ENCODE results near the gene SLC3A2. TPM values are rescaled to one million over a fixed set of nuclear protein-coding genes. Genes with fewer than 3 reads are reported as not detected.

The SLC3A2 gene
- total and polyA plus RNA-seq, 2 donors (not counting 3 experiments of a cell fraction or from before 2014, with no cell fraction given), result 208 to 337 TPM

DNA sequence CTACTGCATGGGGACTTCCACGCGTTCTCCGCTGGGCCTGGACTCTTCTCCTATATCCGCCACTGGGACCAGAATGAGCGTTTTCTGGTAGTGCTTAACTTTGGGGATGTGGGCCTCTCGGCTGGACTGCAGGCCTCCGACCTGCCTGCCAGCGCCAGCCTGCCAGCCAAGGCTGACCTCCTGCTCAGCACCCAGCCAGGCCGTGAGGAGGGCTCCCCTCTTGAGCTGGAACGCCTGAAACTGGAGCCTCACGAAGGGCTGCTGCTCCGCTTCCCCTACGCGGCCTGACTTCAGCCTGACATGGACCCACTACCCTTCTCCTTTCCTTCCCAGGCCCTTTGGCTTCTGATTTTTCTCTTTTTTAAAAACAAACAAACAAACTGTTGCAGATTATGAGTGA, 7.7 kb downstream of the SLC3A2 start:
- H3K4me2 ChIP-seq (ENCODE audit: insufficient read depth, low read length), result no peak overlapping the region
- H3K27ac ChIP-seq (ENCODE audit: insufficient read depth, low read depth, low read length), result no peak overlapping the region
- H3K9me3 ChIP-seq (replicated peaks; ENCODE audit: control insufficient read depth, insufficient read depth, low read length), result no peaks in the 10 kb centered on the region
- no peak overlapping the region for H2AFZ ChIP-seq (ENCODE audit: low read depth, low read length)
- H3K4me1 ChIP-seq (ENCODE audit: control insufficient read depth, extremely low read depth, insufficient read depth, low read length), result peaks cover 43% of the 10 kb centered on the region
- H3K79me2 ChIP-seq (ENCODE audit: control insufficient read depth, insufficient read depth, low read length), result peaks cover 35% of the 10 kb centered on the region
- dilution Hi-C loops (cut with MboI; ENCODE audit: extremely low pct_ligation_motif_present, low sequenced_read_pairs) (no loop called here), intact Hi-C loops (cut with micrococcal nuclease) (no loop called here)
- H3K4me3 ChIP-seq (replicated peaks in 1 of 3; ENCODE audit: insufficient read depth in 1 of 3, low read depth in 1 of 3, low read length in 3 of 3), result no peak overlapping the region
- CTCF ChIA-PET, result interaction anchor here (1.0 kb wide), 1 partner anchor 15 kb away, joined by 3 read pairs; no protein-coding TSS in a partner anchor
- TF ChIP-seq FOS (IDR thresholded peaks at IDR 0.05; ENCODE audit: borderline replicate concordance, insufficient read depth, low read length) (no peak), EZH2 (IDR thresholded peaks at IDR 0.05; ENCODE audit: borderline replicate concordance, low read depth, low read length, severe bottlenecking) (no peak), GATA2 (IDR thresholded peaks at IDR 0.05; ENCODE audit: insufficient read depth, insufficient read length, low read depth, low read length) (no peak), CTCF (IDR thresholded peaks at IDR 0.05; ENCODE audit: extremely low read depth in 1 of 2, insufficient read depth in 1 of 2, low read depth in 1 of 2, low read length in 2 of 2) (no peak), POLR2AphosphoS5 (IDR thresholded peaks at IDR 0.05; ENCODE audit: insufficient read depth, low read depth, low read length) (no peak), MYC (IDR thresholded peaks at IDR 0.05; ENCODE audit: low read depth, low read length) (no peak), POLR2A (IDR thresholded peaks at IDR 0.05; ENCODE audit: low read depth, low read length) (no peak), JUN (IDR thresholded peaks at IDR 0.05; ENCODE audit: borderline replicate concordance, insufficient read depth, insufficient read length, low read depth) (no peak), MAX (IDR thresholded peaks at IDR 0.05; ENCODE audit: insufficient read depth, insufficient read length) (no peak)
- POLR2A ChIA-PET, result no interaction called here
- no peak overlapping the region for H3K9ac ChIP-seq (replicated peaks; ENCODE audit: extremely low read depth, insufficient read depth, low read length)
- DNase-seq (ENCODE audit: low read depth, low spot score) (no peak), FAIRE-seq (no peak)
- peaks cover 5% of the 10 kb centered on the region for H4K20me1 ChIP-seq (replicated peaks; ENCODE audit: control insufficient read depth, extremely low read depth, insufficient read depth, low read length)
- peaks cover 38 to 40% of the 10 kb centered on the region in 2 experiments for H3K36me3 ChIP-seq (ENCODE audit: control insufficient read depth in 2 of 2, extremely low read depth in 1 of 2, insufficient read depth in 2 of 2, low read length in 2 of 2)
- no peaks in the 10 kb centered on the region for H3K9me1 ChIP-seq (replicated peaks; ENCODE audit: control insufficient read depth, extremely low read depth, insufficient read depth, low read length)
- H3K27me3 ChIP-seq (ENCODE audit: control insufficient read depth in 2 of 2, insufficient read depth in 2 of 2, low read length in 2 of 2), result no peaks in the 10 kb centered on the region
- BruUV-seq (replicated peaks), result no TSS peak

Data from endothelial cell of umbilical vein (primary cell).